Thyroid gland (tissue), 4 donors: Measurements from ENCODE around the gene NUDT13. TPM values are rescaled to one million over a fixed set of nuclear protein-coding genes. Genes with fewer than 3 reads are reported as not detected.

Experiments
- DNase-seq, 2 donors: peaks; one replicate each; pipeline ENCODE4 v3.0.0-alpha.2; 2019
- H3K27ac ChIP-seq, 3 donors: fragments of 200-600 bp; sonication (generic); 1 replicate in 2 of 3; 2 replicates in 1 of 3; pipeline ENCODE4 v1.5.1; 2016 to 2019; ENCODE audit warnings: mild to moderate bottlenecking in 1 of 3, moderate library complexity in 1 of 3
- H3K27me3 ChIP-seq: fragments of 200-600 bp; sonication (generic); one replicate; pipeline ENCODE4 v1.5.1; 2019
- H3K36me3 ChIP-seq, 2 donors: fragments of 200-600 bp; sonication (generic); one replicate each; pipeline ENCODE4 v1.5.1; 2016 to 2019
- H3K4me1 ChIP-seq, 2 donors: fragments of 200-600 bp; sonication (generic); one replicate each; pipeline ENCODE4 v1.5.1; 2017 to 2019
- H3K4me3 ChIP-seq, 3 donors: fragments of 200-600 bp; sonication (generic); replicated peaks in 1 of 3; 1 replicate in 2 of 3; 2 replicates in 1 of 3; pipeline ENCODE4 v1.5.1; 2016; ENCODE audit warnings: mild to moderate bottlenecking in 1 of 3
- H3K9me3 ChIP-seq: fragments of 200-600 bp; sonication (generic); one replicate; pipeline ENCODE4 v1.5.1; 2017
- CTCF ChIP-seq, 6 experiments: fragments of 200-600 bp in 3 of 6; fragments of 450-650 bp in 3 of 6; sonication (generic) in 3 of 6; IDR thresholded peaks; one replicate each; pipeline ENCODE4 v1.5.1; 2016 to 2019; ENCODE audit warnings: antibody characterized with exemption in 6 of 6, mild to moderate bottlenecking in 2 of 6, inconsistent platforms in 1 of 6, moderate library complexity in 1 of 6
- POLR2A ChIP-seq, 2 donors: fragments of 450-650 bp; IDR thresholded peaks; one replicate each; pipeline ENCODE4 v1.6.1; 2017; ENCODE audit warnings: antibody characterized with exemption in 2 of 2, mild to moderate bottlenecking in 2 of 2, moderate library complexity in 1 of 2
- WGBS, 2 donors: methylation state at CpG; one replicate each; pipeline ENCODE4 v1.1.5; 2017; 5-methylcytosine and 5-hydroxymethylcytosine counted together
- intact Hi-C: fragments of 100-400 bp; cut with DNase I; formaldehyde crosslinking; loops from one replicate; pipeline ENCODE4 v1.15.1; 2023
- total RNA-seq, 4 donors: library from RNA; depleted of rRNA; stranded (reverse); fragments of >200 nt; gene quantifications; one replicate each; pipeline ENCODE4 v1.2.3, GENCODE V29; 2016

The NUDT13 gene
- total RNA-seq, 4 donors from 2014 or later = 1.9 to 4.1 (median 3.6) TPM

DNA sequence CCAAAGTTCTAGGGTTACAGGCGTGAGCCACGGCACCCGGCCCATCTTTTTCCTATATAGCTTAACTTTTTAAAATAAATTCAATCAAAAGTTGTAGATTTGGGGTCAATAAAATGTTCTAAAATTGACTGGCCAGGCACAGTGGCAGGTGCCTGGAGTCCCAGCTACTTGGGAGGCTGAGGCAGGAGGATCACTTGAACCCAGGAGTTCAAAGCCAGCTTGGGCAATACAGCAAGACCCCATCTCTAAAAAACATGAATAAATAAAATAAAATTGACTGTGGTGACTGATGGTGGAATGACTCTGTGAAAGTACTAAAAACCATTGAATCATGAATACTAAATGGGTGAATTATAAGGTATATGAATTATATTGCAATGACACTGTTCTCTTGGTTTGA is 34.4 kb upstream of the NUDT13 start:
- intact Hi-C loops = no loop called here
- WGBS, 2 donors = 94 to 98% methylated on average over 3 of the region's 3 CpGs
- no peaks in the 10 kb centered on the region for H3K9me3 ChIP-seq
- H3K27ac ChIP-seq = peak overlapping the region in 1 of 3 donors; percentile 95
- H3K36me3 ChIP-seq = peaks cover 0 to 8% of the 10 kb centered on the region in 2 donors
- H3K27me3 ChIP-seq = no peaks in the 10 kb centered on the region
- H3K4me3 ChIP-seq = no peak overlapping the region
- DNase-seq = no peak
- no peak for TF ChIP-seq POLR2A (IDR thresholded peaks at IDR 0.05)
- TF ChIP-seq CTCF (IDR thresholded peaks at IDR 0.05) = no peak
- H3K4me1 ChIP-seq = peaks cover 6 to 13% of the 10 kb centered on the region in 2 donors

- H3K9me3 ChIP-seq = no peaks in the 10 kb centered on the region
- TF ChIP-seq POLR2A (IDR thresholded peaks at IDR 0.05) (no peak), CTCF (IDR thresholded peaks at IDR 0.05) (no peak)
- intact Hi-C loops = no loop called here
- peaks cover 6 to 13% of the 10 kb centered on the region in 2 donors for H3K4me1 ChIP-seq
- H3K27me3 ChIP-seq = no peaks in the 10 kb centered on the region
- peak overlapping the region; percentile 7 to 95 (median 75) for H3K27ac ChIP-seq
- H3K36me3 ChIP-seq = peaks cover 0 to 4% of the 10 kb centered on the region in 2 donors
- H3K4me3 ChIP-seq = no peak overlapping the region
- peak; percentile 59 to 65 for DNase-seq
- 54 to 57% methylated on average over 6 of the region's 6 CpGs for WGBS, 2 donors
Measured at GRCh38 chr10:73076360-73077183, 33.7 kb upstream of the NUDT13 start.

GRCh38 chr10:73079779-73080541 is 30.3 kb upstream of the NUDT13 start:
- TF ChIP-seq CTCF (IDR thresholded peaks at IDR 0.05) = no peak
- no peak for TF ChIP-seq POLR2A (IDR thresholded peaks at IDR 0.05)
- Histone ChIP-seq H3K27ac (no peak overlapping the region), H3K27me3 (no peaks in the 10 kb centered on the region), H3K4me3 (no peak overlapping the region), H3K36me3 (no peaks in the 10 kb centered on the region), H3K9me3 (no peaks in the 10 kb centered on the region), H3K4me1 (peaks cover 10 to 16% of the 10 kb centered on the region in 2 donors)
- no peak for DNase-seq
- intact Hi-C loops = no loop called here
- WGBS, 2 donors = 92 to 95% methylated on average over 3 of the region's 3 CpGs

- intact Hi-C loops = no loop called here
- WGBS, 2 donors = 64 to 67% methylated on average over 2 of the region's 2 CpGs
- H3K27ac ChIP-seq = no peak overlapping the region
Measured at GRCh38 chr10:73083221-73083620, 27.0 kb upstream of the NUDT13 start.

More at GRCh38 chr10:73083221-73083620, 27.0 kb upstream of the NUDT13 start:
- DNase-seq = no peak
- Histone ChIP-seq H3K4me3 (no peak overlapping the region), H3K9me3 (no peaks in the 10 kb centered on the region), H3K36me3 (no peaks in the 10 kb centered on the region), H3K27me3 (no peaks in the 10 kb centered on the region), H3K4me1 (peaks cover 3 to 4% of the 10 kb centered on the region in 2 donors)
- TF ChIP-seq CTCF (IDR thresholded peaks at IDR 0.05) = no peak
- no peak for TF ChIP-seq POLR2A (IDR thresholded peaks at IDR 0.05)
